ENCODE results near the gene UBE2D1.

- TF ChIP-seq, protein P1, sequence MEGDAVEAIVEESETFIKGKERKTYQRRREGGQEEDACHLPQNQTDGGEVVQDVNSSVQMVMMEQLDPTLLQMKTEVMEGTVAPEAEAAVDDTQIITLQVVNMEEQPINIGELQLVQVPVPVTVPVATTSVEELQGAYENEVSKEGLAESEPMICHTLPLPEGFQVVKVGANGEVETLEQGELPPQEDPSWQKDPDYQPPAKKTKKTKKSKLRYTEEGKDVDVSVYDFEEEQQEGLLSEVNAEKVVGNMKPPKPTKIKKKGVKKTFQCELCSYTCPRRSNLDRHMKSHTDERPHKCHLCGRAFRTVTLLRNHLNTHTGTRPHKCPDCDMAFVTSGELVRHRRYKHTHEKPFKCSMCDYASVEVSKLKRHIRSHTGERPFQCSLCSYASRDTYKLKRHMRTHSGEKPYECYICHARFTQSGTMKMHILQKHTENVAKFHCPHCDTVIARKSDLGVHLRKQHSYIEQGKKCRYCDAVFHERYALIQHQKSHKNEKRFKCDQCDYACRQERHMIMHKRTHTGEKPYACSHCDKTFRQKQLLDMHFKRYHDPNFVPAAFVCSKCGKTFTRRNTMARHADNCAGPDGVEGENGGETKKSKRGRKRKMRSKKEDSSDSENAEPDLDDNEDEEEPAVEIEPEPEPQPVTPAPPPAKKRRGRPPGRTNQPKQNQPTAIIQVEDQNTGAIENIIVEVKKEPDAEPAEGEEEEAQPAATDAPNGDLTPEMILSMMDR (IDR thresholded peaks at IDR 0.05): no peak
- TF ChIP-seq POLR2A (IDR thresholded peaks at IDR 0.05): no peak
- TF ChIP-seq POLR2AphosphoS5 (IDR thresholded peaks at IDR 0.05): no peak
These were observed 3.2 kb upstream of the UBE2D1 start for GRCh38 chr10:58331646-58332045.

Measured in prostate gland (tissue), 2 donors.